Nephron progenitor cell (in vitro differentiated cells): Measurements from ENCODE around the gene CBX8.
"Not testable (repeated sequence)": the region's sequence is repeated elsewhere in the genome, so short reads cannot be mapped to it uniquely, and the experiment has no call there.

Experiments used
- DNase-seq: peaks from one replicate; pipeline ENCODE4 v3.0.0; 2021
- H3K27ac Mint-ChIP-seq: 2 replicates; pipeline ENCODE4 v1.8.0; 2021; ENCODE audit warnings: mild to moderate bottlenecking, moderate library complexity, mixed read lengths
- H3K27me3 Mint-ChIP-seq: 2 replicates; pipeline ENCODE4 v1.8.0; 2021; ENCODE audit warnings: mild to moderate bottlenecking, low read depth, mixed read lengths; ENCODE audit not compliant: poor library complexity
- H3K36me3 Mint-ChIP-seq: 2 replicates; pipeline ENCODE4 v1.8.0; 2021; ENCODE audit warnings: low read depth, mixed read lengths
- H3K4me1 Mint-ChIP-seq: 2 replicates; pipeline ENCODE4 v1.8.0; 2021; ENCODE audit warnings: mixed read lengths
- H3K4me3 Mint-ChIP-seq: 2 replicates; pipeline ENCODE4 v1.8.0; 2021; ENCODE audit warnings: mild to moderate bottlenecking, moderate library complexity, mixed read lengths
- H3K9me3 Mint-ChIP-seq: 2 replicates; pipeline ENCODE4 v1.8.0; 2021; ENCODE audit warnings: mild to moderate bottlenecking, moderate library complexity, mixed read lengths
- TF ChIP-seq, protein P1 (sequence below): fragments of 200-600 bp; sonication (generic); IDR thresholded peaks from 2 replicates; pipeline ENCODE4 v1.5.0; 2021; ENCODE audit warnings: antibody characterized with exemption

Gene CBX8

DNA sequence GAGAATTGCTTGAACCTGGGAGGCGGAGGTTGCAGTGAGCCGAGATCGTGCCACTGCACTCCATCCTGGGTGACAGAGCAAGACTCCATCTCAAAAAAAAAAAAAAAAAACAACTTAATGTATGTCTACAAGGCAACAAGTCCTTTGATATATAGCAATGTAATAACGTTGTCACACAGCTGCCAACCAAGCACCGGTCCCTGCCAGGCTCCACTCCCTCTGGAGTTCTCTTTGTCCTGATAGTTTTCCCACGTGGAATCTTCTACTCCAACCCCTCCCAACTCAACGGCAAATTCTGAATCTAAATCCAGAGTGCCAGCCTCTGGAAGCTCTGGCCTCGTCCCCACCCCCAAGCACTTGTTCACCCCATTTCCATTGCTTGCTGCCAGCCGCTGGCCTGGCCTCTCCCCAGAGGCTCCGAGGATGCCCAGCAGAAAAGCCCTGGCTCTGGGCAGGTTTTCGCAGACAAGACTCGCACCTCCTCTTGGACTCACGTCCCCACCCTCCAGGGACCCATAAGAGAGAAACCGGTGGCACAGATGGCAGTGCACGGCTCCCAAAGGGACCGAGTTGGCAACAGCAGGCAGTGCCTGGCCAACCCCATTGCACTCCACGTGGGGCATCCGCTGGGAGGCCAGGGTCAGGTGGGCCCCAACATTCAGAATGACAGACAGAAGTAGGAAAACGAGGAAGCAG, 34.8 kb downstream of the CBX8 start:
- H3K4me1 Mint-ChIP-seq = peaks cover 42% of the 10 kb centered on the region
- H3K27ac Mint-ChIP-seq = peak overlapping the region; percentile 24
- H3K4me3 Mint-ChIP-seq = no peak overlapping the region
- peaks cover 12% of the 10 kb centered on the region for H3K36me3 Mint-ChIP-seq
- TF ChIP-seq, protein P1, sequence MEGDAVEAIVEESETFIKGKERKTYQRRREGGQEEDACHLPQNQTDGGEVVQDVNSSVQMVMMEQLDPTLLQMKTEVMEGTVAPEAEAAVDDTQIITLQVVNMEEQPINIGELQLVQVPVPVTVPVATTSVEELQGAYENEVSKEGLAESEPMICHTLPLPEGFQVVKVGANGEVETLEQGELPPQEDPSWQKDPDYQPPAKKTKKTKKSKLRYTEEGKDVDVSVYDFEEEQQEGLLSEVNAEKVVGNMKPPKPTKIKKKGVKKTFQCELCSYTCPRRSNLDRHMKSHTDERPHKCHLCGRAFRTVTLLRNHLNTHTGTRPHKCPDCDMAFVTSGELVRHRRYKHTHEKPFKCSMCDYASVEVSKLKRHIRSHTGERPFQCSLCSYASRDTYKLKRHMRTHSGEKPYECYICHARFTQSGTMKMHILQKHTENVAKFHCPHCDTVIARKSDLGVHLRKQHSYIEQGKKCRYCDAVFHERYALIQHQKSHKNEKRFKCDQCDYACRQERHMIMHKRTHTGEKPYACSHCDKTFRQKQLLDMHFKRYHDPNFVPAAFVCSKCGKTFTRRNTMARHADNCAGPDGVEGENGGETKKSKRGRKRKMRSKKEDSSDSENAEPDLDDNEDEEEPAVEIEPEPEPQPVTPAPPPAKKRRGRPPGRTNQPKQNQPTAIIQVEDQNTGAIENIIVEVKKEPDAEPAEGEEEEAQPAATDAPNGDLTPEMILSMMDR = no peak
- peaks cover 19% of the 10 kb centered on the region for H3K27me3 Mint-ChIP-seq
- no peak for DNase-seq
- H3K9me3 Mint-ChIP-seq = no peaks in the 10 kb centered on the region

DNA sequence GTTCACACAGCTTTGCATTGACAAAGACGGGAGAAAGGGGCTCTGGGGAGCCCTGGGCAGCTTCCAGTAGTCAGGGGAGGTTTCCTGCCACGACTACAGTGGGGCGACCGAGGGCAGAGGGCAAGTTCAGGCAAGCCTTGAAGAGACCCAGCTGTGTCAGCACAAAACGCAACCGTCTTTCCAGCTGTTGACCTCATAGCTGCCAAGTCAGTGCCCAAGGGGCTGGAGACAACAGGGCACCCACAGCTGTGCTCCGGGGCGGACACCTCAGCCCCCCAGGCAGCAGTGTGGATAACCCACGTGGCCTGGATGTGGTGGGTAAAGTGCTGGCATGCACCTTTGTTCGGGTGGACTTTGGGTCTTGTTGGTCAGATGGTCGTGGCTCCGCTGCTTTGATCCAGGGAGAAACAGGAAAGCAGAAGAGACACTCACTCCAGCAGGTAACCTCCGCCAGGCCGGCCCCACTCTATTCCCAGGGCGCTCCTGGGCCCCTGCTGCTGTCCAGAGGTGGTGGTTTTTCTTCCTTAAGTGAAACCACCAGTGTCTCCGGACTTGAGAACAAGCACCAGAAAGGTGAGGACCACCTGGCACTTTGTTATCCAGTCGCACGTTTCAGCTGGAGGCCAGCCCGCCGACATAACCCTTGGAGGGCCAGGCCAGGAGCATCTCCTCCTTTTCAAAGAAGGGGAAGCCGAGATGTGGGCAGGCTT, 36.5 kb downstream of the CBX8 start:
- Mint-ChIP-seq H3K27ac (peak overlapping the region; percentile 22), H3K9me3 (no peaks in the 10 kb centered on the region), H3K27me3 (peaks cover 19% of the 10 kb centered on the region), H3K36me3 (peaks cover 12% of the 10 kb centered on the region), H3K4me3 (no peak overlapping the region), H3K4me1 (peaks cover 42% of the 10 kb centered on the region)
- no peak for DNase-seq
- TF ChIP-seq, protein P1 = no peak

DNA sequence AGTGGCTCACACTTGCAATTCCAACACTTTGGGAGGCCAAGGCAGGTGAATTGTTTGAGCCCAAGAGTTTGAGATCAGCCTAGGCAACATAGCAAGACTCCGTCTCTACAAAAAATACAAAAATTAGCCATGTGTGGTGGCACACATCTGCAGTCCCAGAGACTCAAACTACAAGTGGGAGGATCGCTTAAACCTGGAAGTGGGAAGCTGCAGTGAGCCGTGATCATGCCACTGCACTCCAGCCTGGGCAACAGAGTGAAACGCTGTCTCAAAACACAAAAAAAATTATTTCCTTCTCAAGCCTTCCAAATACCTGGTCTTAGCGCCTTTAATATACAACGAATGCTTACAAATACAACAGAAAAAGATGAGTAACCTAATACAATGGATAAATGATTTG, 38.6 kb downstream of the CBX8 start:
- Mint-ChIP-seq H3K27ac (no peak overlapping the region), H3K27me3 (peaks cover 16% of the 10 kb centered on the region), H3K36me3 (peaks cover 12% of the 10 kb centered on the region), H3K4me1 (peaks cover 43% of the 10 kb centered on the region), H3K9me3 (no peaks in the 10 kb centered on the region), H3K4me3 (no peak overlapping the region)
- DNase-seq = no peak
- TF ChIP-seq, protein P1 = no peak

- no peak overlapping the region for H3K4me3 Mint-ChIP-seq
- H3K36me3 Mint-ChIP-seq = peaks cover 12% of the 10 kb centered on the region
- H3K9me3 Mint-ChIP-seq = no peaks in the 10 kb centered on the region
- no peak overlapping the region for H3K27ac Mint-ChIP-seq
- DNase-seq = no peak
- peaks cover 19% of the 10 kb centered on the region for H3K27me3 Mint-ChIP-seq
- TF ChIP-seq, protein P1 = no peak
- H3K4me1 Mint-ChIP-seq = peaks cover 34% of the 10 kb centered on the region
These were observed 39.6 kb downstream of the CBX8 start for GRCh38 chr17:79757140-79757745.

- Mint-ChIP-seq H3K9me3 (no peaks in the 10 kb centered on the region), H3K27me3 (peaks cover 32% of the 10 kb centered on the region), H3K36me3 (peaks cover 12% of the 10 kb centered on the region), H3K4me1 (peaks cover 32% of the 10 kb centered on the region), H3K4me3 (no peak overlapping the region), H3K27ac (no peak overlapping the region)
- no peak for DNase-seq
- TF ChIP-seq, protein P1 = no peak
These were observed 41.3 kb downstream of the CBX8 start for GRCh38 chr17:79755591-79755990.

GRCh38 chr17:79754903-79755302, 42.0 kb downstream of the CBX8 start:
- not testable (repeated sequence) for H3K9me3 Mint-ChIP-seq, DNase-seq, H3K27ac Mint-ChIP-seq, H3K4me3 Mint-ChIP-seq
- peaks cover 39% of the 10 kb centered on the region for H3K27me3 Mint-ChIP-seq
- H3K4me1 Mint-ChIP-seq = peaks cover 29% of the 10 kb centered on the region
- H3K36me3 Mint-ChIP-seq = peaks cover 12% of the 10 kb centered on the region
